GM23248 (cell line): Measurements from ENCODE around the gene FBLN2.

ENCODE experiments used
- EZH2 ChIP-seq: fragments of 200-600 bp; sonication (generic); IDR thresholded peaks from 2 replicates; pipeline ENCODE4 v1.6.1; 2018; ENCODE audit warnings: antibody characterized with exemption, mild to moderate bottlenecking; ENCODE audit not compliant: insufficient read depth, poor library complexity, severe bottlenecking
- EZH2phosphoT487 ChIP-seq: fragments of 200-600 bp; sonication (generic); IDR thresholded peaks from 2 replicates; pipeline ENCODE4 v1.6.1; 2018; ENCODE audit warnings: antibody characterized with exemption, moderate library complexity, mild to moderate bottlenecking, low read depth; ENCODE audit not compliant: insufficient read depth

GRCh38 chr3:13569201-13569600, 20.3 kb downstream of the FBLN2 start:
- TF ChIP-seq EZH2phosphoT487 (no peak), EZH2 (no peak)
